ENCODE measurements around the gene PPARG. TPM values are rescaled to one million over a fixed set of nuclear protein-coding genes. Genes with fewer than 3 reads are reported as not detected.

The PPARG gene
- total and polyA plus RNA-seq, 2 donors (not counting 3 experiments of a cell fraction or from before 2014, with no cell fraction given), result 0.15 to 1.3 TPM

GRCh38 chr3:12437861-12438260, 149.0 kb downstream of the PPARG start:
- DNase-seq (ENCODE audit: low read depth, low spot score) (no peak), FAIRE-seq (no peak)
- no TSS peak for BruUV-seq (replicated peaks)
- no peak for TF ChIP-seq MYC (IDR thresholded peaks at IDR 0.05; ENCODE audit: low read depth, low read length)
- no peak for TF ChIP-seq POLR2A (IDR thresholded peaks at IDR 0.05; ENCODE audit: low read depth, low read length)
- no peak for TF ChIP-seq JUN (IDR thresholded peaks at IDR 0.05; ENCODE audit: borderline replicate concordance, insufficient read depth, insufficient read length, low read depth)
- TF ChIP-seq GATA2 (IDR thresholded peaks at IDR 0.05; ENCODE audit: insufficient read depth, insufficient read length, low read depth, low read length), result no peak
- TF ChIP-seq MAX (IDR thresholded peaks at IDR 0.05; ENCODE audit: insufficient read depth, insufficient read length), result no peak
- no peak for TF ChIP-seq CTCF (IDR thresholded peaks at IDR 0.05; ENCODE audit: extremely low read depth in 1 of 2, insufficient read depth in 1 of 2, low read depth in 1 of 2, low read length in 2 of 2)
- no peak for TF ChIP-seq EZH2 (IDR thresholded peaks at IDR 0.05; ENCODE audit: borderline replicate concordance, low read depth, low read length, severe bottlenecking)
- no peak for TF ChIP-seq FOS (IDR thresholded peaks at IDR 0.05; ENCODE audit: borderline replicate concordance, insufficient read depth, low read length)
- TF ChIP-seq POLR2AphosphoS5 (IDR thresholded peaks at IDR 0.05; ENCODE audit: insufficient read depth, low read depth, low read length), result no peak
- Histone ChIP-seq H3K27ac (ENCODE audit: insufficient read depth, low read depth, low read length) (no peak overlapping the region), H3K4me2 (ENCODE audit: insufficient read depth, low read length) (no peak overlapping the region), H4K20me1 (replicated peaks; ENCODE audit: control insufficient read depth, extremely low read depth, insufficient read depth, low read length) (no peaks in the 10 kb centered on the region), H3K9ac (replicated peaks; ENCODE audit: extremely low read depth, insufficient read depth, low read length) (no peak overlapping the region), H2AFZ (ENCODE audit: low read depth, low read length) (no peak overlapping the region), H3K4me1 (ENCODE audit: control insufficient read depth, extremely low read depth, insufficient read depth, low read length) (no peaks in the 10 kb centered on the region), H3K9me3 (replicated peaks; ENCODE audit: control insufficient read depth, insufficient read depth, low read length) (no peaks in the 10 kb centered on the region), H3K27me3 (ENCODE audit: control insufficient read depth in 2 of 2, insufficient read depth in 2 of 2, low read length in 2 of 2) (peaks cover 5 to 6% of the 10 kb centered on the region in 2 experiments), H3K36me3 (ENCODE audit: control insufficient read depth in 2 of 2, extremely low read depth in 1 of 2, insufficient read depth in 2 of 2, low read length in 2 of 2) (no peaks in the 10 kb centered on the region), H3K4me3 (replicated peaks in 1 of 3; ENCODE audit: insufficient read depth in 1 of 3, low read depth in 1 of 3, low read length in 3 of 3) (no peak overlapping the region), H3K79me2 (ENCODE audit: control insufficient read depth, insufficient read depth, low read length) (no peaks in the 10 kb centered on the region), H3K9me1 (replicated peaks; ENCODE audit: control insufficient read depth, extremely low read depth, insufficient read depth, low read length) (no peaks in the 10 kb centered on the region)
- intact Hi-C loops (cut with micrococcal nuclease) (no loop called here), dilution Hi-C loops (cut with MboI; ENCODE audit: extremely low pct_ligation_motif_present, low sequenced_read_pairs) (no loop called here)
- ChIA-PET CTCF (interaction anchor here (1.1 kb wide), 1 partner anchor 11 kb away, joined by 4 read pairs; no protein-coding TSS in a partner anchor), POLR2A (no interaction called here)

Measured in endothelial cell of umbilical vein (primary cell).